Mucosa of descending colon (tissue), 3 donors: Measurements from ENCODE around the gene POMT2. TPM values are rescaled to one million over a fixed set of nuclear protein-coding genes. Genes with fewer than 3 reads are reported as not detected.
"Not testable (repeated sequence)": the region's sequence is repeated elsewhere in the genome, so short reads cannot be mapped to it uniquely, and the experiment has no call there.

Experiments used
- ATAC-seq: fragments of 200-7000 bp; cut with Tn5 transposase; one replicate; pipeline ENCODE4 v1.9.1; 2020; ENCODE audit warnings: mild to moderate bottlenecking, moderate library complexity
- DNase-seq, 3 donors: peaks; one replicate each; pipeline ENCODE4 v3.0.0-alpha.2; 2020
- H3K36me3 ChIP-seq: fragments of 200-600 bp; one replicate; pipeline ENCODE4 v1.8.0; 2021; ENCODE audit warnings: low read depth, mild to moderate bottlenecking
- H3K4me1 ChIP-seq: fragments of 200-600 bp; one replicate; pipeline ENCODE4 v1.8.0; 2021; ENCODE audit warnings: low read depth, mild to moderate bottlenecking
- H3K4me3 ChIP-seq: fragments of 200-600 bp; one replicate; pipeline ENCODE4 v1.8.0; 2021; ENCODE audit warnings: mild to moderate bottlenecking
- H3K9me3 ChIP-seq: fragments of 200-600 bp; one replicate; pipeline ENCODE4 v1.8.0; 2021; ENCODE audit warnings: mild to moderate bottlenecking
- intact Hi-C, 2 donors: fragments of 100-400 bp; cut with DNase I in 1 of 2; cut with micrococcal nuclease in 1 of 2; formaldehyde crosslinking; loops; one replicate each; pipeline versions ENCODE4 v1.11.0 to v1.11.1; 2022; cut with DNase I, micrococcal nuclease
- total RNA-seq, 3 donors: library from RNA; stranded (reverse); fragmentation: NEBNext Ultra II Directional in 2 of 3; extraction: Animal tissue kit (Norgen Biotek cat#: 25700) in 2 of 3; gene quantifications; one replicate each; pipeline versions ENCODE4 v1.2.1 to v1.2.4, GENCODE V29; 2021 to 2023
- TF ChIP-seq, protein P1 (sequence below): fragments of 200-600 bp; IDR thresholded peaks from one replicate; pipeline ENCODE4 v1.8.0; 2022; ENCODE audit warnings: antibody characterized with exemption, mild to moderate bottlenecking
- donor health status: DM: no; HTN: no; CAD: no; lungs with moderate emphysema.
- donor health status: DM: no; HTN: no; CAD: no.
- donor health status: DM: no; HTN: yes; CAD: no.

POMT2 gene
- total RNA-seq, 3 donors from 2014 or later, result 22.9 to 28.5 (median 23.2) TPM

DNA sequence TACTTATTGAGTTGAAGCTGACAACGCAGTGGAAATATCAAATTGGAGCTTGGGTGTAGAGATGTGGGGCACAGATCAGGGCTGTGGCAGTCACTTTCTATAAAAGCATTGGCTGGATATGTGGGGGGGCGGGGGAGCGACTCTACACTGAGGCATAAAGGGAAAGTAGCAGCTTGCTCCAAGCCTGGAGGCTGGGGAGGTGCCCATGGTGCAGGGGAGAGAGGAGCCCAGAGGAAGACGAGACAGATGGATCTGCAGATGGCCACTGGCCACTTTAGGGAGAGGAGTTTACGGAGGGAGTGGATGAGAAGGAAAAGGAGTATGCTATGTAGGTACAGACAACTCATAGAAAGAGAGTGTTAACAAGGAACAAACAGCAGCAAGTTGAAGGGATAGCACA, 36.2 kb downstream of the POMT2 start:
- Histone ChIP-seq H3K4me1 (no peaks in the 10 kb centered on the region), H3K9me3 (no peaks in the 10 kb centered on the region), H3K4me3 (no peak overlapping the region), H3K36me3 (no peaks in the 10 kb centered on the region)
- intact Hi-C loops, result no loop called here
- DNase-seq (no peak), ATAC-seq (no peak)
- TF ChIP-seq, protein P1, sequence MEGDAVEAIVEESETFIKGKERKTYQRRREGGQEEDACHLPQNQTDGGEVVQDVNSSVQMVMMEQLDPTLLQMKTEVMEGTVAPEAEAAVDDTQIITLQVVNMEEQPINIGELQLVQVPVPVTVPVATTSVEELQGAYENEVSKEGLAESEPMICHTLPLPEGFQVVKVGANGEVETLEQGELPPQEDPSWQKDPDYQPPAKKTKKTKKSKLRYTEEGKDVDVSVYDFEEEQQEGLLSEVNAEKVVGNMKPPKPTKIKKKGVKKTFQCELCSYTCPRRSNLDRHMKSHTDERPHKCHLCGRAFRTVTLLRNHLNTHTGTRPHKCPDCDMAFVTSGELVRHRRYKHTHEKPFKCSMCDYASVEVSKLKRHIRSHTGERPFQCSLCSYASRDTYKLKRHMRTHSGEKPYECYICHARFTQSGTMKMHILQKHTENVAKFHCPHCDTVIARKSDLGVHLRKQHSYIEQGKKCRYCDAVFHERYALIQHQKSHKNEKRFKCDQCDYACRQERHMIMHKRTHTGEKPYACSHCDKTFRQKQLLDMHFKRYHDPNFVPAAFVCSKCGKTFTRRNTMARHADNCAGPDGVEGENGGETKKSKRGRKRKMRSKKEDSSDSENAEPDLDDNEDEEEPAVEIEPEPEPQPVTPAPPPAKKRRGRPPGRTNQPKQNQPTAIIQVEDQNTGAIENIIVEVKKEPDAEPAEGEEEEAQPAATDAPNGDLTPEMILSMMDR, result no peak

DNA sequence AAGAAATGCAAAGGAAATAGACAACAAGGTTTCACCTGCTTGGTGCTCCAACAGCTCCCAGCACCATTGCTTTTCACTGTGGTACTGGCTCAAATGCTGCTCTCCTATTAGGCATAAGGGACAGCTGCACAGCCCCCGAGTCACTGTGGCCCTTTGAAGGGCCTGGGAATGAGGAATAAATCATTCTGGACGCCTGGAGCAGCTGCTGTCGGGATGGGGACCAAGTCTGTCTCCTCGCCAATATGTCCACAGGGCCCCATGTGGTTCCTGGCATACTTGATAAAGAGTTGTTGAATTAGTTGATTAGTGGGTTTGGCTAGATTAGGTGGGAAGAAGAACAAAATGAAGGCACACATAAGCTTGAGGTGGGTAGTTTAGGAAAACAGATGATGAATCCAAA, 36.6 kb downstream of the POMT2 start:
- H3K36me3 ChIP-seq, result no peaks in the 10 kb centered on the region
- ATAC-seq, result no peak

DNA sequence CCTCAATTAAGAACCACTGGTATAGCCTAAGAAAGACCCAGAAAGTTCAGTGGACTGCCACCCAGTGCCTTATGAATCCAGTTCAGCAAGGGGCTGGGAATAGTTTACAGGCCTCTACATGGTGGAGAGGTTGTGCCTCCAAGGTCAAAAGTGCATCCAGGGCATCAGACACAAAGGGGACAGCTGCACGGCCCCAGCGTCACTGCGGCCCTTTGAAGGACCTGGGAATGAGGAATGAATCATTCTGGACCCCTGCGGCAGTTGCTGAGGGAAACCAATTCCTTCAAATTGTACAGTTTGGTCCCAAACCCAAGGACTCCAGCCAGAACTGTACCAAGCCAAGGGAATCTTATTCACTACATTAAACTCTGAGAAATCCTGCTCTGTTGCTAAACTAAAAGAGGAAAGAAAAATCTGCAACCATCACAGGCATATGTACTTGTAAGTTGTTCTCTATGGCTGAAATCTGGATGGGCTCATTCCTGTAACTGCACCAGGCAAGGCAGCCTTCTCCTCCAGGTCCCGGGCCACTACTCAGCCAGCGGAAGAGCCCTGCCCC, 38.8 kb downstream of the POMT2 start:
- TF ChIP-seq, protein P1, result no peak
- H3K4me1 ChIP-seq, result no peaks in the 10 kb centered on the region
- no peaks in the 10 kb centered on the region for H3K9me3 ChIP-seq
- intact Hi-C loops, result no loop called here
- H3K36me3 ChIP-seq, result no peaks in the 10 kb centered on the region
- no peak overlapping the region for H3K4me3 ChIP-seq
- DNase-seq (no peak), ATAC-seq (no peak)

More for the DNA sequence above, 36.6 kb downstream of the POMT2 start:
- Histone ChIP-seq H3K9me3 (no peaks in the 10 kb centered on the region), H3K4me3 (no peak overlapping the region), H3K4me1 (no peaks in the 10 kb centered on the region)
- TF ChIP-seq, protein P1, result no peak
- intact Hi-C loops, result no loop called here
- no peak for DNase-seq

GRCh38 chr14:77280921-77281320, 39.8 kb downstream of the POMT2 start:
- H3K9me3 ChIP-seq, intact Hi-C loops, H3K4me3 ChIP-seq, H3K36me3 ChIP-seq, DNase-seq, H3K4me1 ChIP-seq, ATAC-seq: not testable (repeated sequence)

GRCh38 chr14:77279719-77280118, 41.0 kb downstream of the POMT2 start:
- Histone ChIP-seq H3K9me3 (no peaks in the 10 kb centered on the region), H3K36me3 (no peaks in the 10 kb centered on the region), H3K4me3 (no peak overlapping the region), H3K4me1 (no peaks in the 10 kb centered on the region)
- TF ChIP-seq, protein P1, result no peak
- intact Hi-C loops, result no loop called here
- DNase-seq (no peak), ATAC-seq (no peak)

GRCh38 chr14:77278461-77279230, 42.0 kb downstream of the POMT2 start:
- intact Hi-C loops, result no loop called here
- no peaks in the 10 kb centered on the region for H3K36me3 ChIP-seq
- ATAC-seq, result peak; percentile 30

More at GRCh38 chr14:77278461-77279230, 42.0 kb downstream of the POMT2 start:
- DNase-seq, result no peak
- H3K4me1 ChIP-seq, result no peaks in the 10 kb centered on the region
- no peaks in the 10 kb centered on the region for H3K9me3 ChIP-seq
- TF ChIP-seq, protein P1, result no peak
- H3K4me3 ChIP-seq, result no peak overlapping the region
